TTC549 (cell line): ENCODE measurements around the gene GNB5.
"Not testable (repeated sequence)": the region's sequence is repeated elsewhere in the genome, so short reads cannot be mapped to it uniquely, and the experiment has no call there.

Experiments
- FAIRE-seq: peaks from 2 replicates; lab custom pipeline; 2012; peaks lifted over from hg19 to GRCh38; lab: Jason Lieb, UNC

Gene GNB5

GRCh38 chr15:52165494-52166131 lies 25.6 kb downstream of the GNB5 start:
- not testable (repeated sequence) for FAIRE-seq

GRCh38 chr15:52164631-52165265 lies 26.4 kb downstream of the GNB5 start:
- FAIRE-seq = no peak

GRCh38 chr15:52163321-52164190 lies 27.6 kb downstream of the GNB5 start:
- no peak for FAIRE-seq

- no peak for FAIRE-seq
These were observed 28.3 kb downstream of the GNB5 start for GRCh38 chr15:52162876-52163275.

- FAIRE-seq = no peak
These were observed 28.9 kb downstream of the GNB5 start for GRCh38 chr15:52162260-52162659.

- FAIRE-seq = no peak
These were observed 29.7 kb downstream of the GNB5 start for GRCh38 chr15:52161406-52161966.

- FAIRE-seq = no peak
These were observed 31.5 kb downstream of the GNB5 start for GRCh38 chr15:52159645-52160044.

GRCh38 chr15:52158084-52158765 lies 33.0 kb downstream of the GNB5 start:
- FAIRE-seq = no peak

- FAIRE-seq = no peak
These were observed 35.3 kb downstream of the GNB5 start for GRCh38 chr15:52155878-52156277.

- FAIRE-seq = no peak
These were observed 36.0 kb downstream of the GNB5 start for GRCh38 chr15:52154896-52155865.

GRCh38 chr15:52153900-52154895 lies 37.0 kb downstream of the GNB5 start:
- FAIRE-seq = no peak

GRCh38 chr15:52151353-52151752 lies 39.8 kb downstream of the GNB5 start:
- FAIRE-seq = no peak

GRCh38 chr15:52150871-52151270 lies 40.3 kb downstream of the GNB5 start:
- FAIRE-seq = no peak

- FAIRE-seq = no peak
These were observed 41.0 kb downstream of the GNB5 start for GRCh38 chr15:52150043-52150825.

GRCh38 chr15:52148403-52148802 lies 42.8 kb downstream of the GNB5 start:
- FAIRE-seq = no peak

GRCh38 chr15:52146776-52147175 lies 44.4 kb downstream of the GNB5 start:
- no peak for FAIRE-seq

- FAIRE-seq = no peak
These were observed 44.9 kb downstream of the GNB5 start for GRCh38 chr15:52146261-52146660.

GRCh38 chr15:52144656-52145178 lies 46.5 kb downstream of the GNB5 start:
- no peak for FAIRE-seq

GRCh38 chr15:52143873-52144272 lies 47.3 kb downstream of the GNB5 start:
- no peak for FAIRE-seq
